Measurements from ENCODE around the gene PRDX2. TPM values are rescaled to one million over a fixed set of nuclear protein-coding genes. Genes with fewer than 3 reads are reported as not detected.
"Not testable (repeated sequence)": the region's sequence is repeated elsewhere in the genome, so short reads cannot be mapped to it uniquely, and the experiment has no call there.

PRDX2 gene
- total RNA-seq, 1 experiment from 2014 or later: 101 TPM

GRCh38 chr19:12825254-12826131, 23.9 kb upstream of the PRDX2 start:
- DNase-seq (ENCODE audit: low read depth): no peak

DNA sequence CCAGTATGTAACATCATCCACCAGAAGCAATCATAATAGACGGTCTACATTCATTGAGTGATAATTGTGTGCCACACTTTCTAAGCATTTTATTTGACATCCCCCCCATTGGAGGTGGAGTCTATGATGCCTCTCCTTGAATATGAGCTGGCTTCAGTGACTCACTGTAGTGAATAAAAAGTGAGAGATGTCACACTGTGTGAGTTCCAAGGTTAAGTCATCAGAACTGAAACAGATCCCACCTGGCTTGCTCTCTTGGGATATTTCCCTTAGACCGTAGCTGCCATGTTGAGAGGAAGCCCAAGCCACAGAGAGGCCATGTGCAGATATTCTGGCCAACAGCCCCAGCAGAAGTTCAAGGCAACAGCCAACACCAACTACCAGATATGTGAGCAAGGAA, 20.2 kb upstream of the PRDX2 start:
- peak; percentile 25 for DNase-seq (ENCODE audit: low read depth)

DNA sequence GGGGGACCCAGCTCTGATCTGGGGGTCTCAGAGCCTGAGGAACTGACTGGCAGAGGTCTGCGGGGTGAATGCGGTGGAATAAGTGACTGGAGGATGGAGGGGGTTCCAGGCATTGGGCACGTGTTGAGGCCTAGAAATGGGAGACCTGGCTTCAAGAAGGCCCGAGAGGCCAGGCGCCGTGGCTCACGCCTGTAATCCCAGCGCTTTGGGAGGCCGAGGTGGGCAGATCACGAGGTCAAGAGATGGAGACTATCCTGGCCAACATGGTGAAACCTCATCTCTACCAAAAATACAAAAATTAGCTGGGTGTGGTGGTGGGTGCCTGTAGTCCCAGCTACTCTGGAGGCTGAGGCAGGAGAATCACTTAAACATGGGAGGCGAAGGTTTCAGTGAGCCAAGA, 16.2 kb upstream of the PRDX2 start:
- DNase-seq (ENCODE audit: low read depth): not testable (repeated sequence)

GRCh38 chr19:12817188-12817587, 15.6 kb upstream of the PRDX2 start:
- not testable (repeated sequence) for DNase-seq (ENCODE audit: low read depth)

GRCh38 chr19:12815088-12815487, 13.5 kb upstream of the PRDX2 start:
- DNase-seq (ENCODE audit: low read depth): no peak

DNA sequence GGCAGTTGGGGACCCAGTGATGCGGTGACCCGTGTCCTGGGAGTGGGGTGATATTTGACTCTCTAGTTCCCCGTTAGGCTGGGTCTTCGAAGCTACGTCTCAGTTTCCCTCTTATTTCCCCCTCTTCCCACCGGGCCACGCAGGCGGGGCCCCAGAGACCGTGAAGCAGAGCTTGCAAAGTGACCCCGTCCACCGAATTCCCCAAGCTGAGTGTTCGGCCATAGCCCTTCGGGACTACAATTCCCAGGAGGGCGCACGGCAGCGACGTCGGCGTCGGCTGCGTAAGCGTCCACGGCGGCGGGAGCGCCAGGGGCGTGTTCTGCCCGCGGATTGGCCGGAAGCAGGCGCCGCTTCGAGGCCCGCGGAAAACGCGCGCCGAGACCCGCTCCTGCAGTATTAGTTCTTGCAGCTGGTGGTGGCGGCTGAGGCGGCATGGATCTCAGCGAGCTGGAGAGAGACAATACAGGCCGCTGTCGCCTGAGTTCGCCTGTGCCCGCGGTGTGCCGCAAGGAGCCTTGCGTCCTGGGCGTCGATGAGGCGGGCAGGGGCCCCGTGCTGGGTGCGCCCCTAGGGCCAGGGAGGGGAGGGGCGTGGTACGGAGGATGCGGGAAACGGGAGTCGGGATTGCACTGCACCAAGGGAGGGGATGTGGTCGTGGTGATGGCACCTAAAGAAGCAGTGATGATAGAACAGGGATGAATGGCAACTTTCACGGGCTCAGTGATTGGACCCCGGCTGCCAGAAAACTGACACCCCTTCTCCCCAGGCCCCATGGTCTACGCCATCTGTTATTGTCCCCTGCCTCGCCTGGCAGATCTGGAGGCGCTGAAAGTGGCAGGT, 4.9 kb upstream of the PRDX2 start, which contains the start of gene RNASEH2A:
Gene RNASEH2A, plus strand, starts transcription at position 343 of the 840 bp plus-strand sequence. Its CDS starts 90 bp downstream, at position 433.
- peak; percentile 87 for DNase-seq (ENCODE audit: low read depth)

GRCh38 chr19:12804051-12804450, 2.5 kb upstream of the PRDX2 start:
- DNase-seq (ENCODE audit: low read depth): no peak

DNA sequence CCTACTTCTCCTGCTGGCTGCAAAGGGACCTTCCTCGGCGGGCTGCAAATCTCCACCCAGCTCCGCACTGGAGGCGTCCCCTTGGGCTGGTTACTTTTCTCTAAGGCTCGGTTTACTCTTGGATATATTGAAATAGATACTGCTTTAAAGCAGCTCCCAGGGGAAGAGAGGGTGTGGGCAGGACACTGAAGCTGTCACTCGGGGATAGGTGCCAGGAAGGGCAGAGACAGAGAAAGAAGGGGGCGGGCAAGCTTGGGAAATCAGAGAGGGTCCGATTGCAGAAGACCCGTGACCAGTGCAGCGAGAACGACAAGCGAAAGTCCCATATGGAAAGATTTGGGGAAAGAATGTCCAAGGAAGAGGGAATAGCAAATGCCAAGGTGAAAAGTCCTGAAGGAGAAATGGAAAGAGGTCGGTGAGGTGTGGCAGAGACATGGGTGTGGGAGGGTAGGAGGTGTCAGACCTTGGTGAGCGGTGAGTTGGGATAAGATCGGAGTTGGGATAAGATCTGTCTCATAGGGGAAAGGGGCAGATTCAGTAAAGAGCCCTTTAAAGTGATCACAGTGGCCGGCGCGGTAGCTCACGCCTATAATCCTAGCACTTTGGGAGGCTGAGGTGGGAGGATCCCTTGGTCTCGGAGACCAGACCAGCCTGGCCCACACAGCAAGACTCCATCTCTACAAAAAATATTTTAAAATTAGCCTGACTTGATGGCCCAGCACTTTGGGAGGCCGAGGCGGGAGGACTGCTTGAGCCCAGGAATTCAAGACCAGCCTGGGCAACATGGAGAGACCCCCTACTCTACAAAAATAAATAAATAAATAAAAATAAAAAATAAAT, 887 bp upstream of the PRDX2 start:
- no peak for DNase-seq (ENCODE audit: low read depth)

DNA sequence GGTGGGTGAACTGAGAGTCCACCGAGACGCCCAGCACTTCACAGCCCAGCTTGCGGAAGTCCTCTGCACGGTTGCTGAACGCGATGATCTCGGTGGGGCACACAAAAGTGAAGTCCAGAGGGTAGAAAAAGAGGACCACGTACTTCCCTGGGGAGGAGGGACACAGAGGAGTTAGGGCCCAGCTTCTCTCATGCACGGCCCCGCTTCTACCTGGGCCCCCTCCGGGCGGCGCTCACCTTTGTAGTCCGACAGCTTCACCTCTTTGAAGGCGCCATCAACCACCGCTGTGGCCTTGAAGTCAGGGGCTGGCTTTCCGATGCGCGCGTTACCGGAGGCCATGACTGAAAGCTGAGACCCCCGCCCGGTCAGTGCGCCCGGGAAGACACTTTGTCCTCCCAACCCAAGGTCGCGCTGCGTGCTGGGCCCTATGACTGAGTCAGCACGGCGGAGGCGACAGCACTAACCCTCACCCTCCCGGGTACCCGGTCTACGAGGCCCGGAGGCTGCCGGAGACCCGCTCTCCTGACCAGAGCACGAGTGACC, 606 bp downstream of the PRDX2 start:
- DNase-seq (ENCODE audit: low read depth): no peak

- no peak for DNase-seq (ENCODE audit: low read depth)
Observed at GRCh38 chr19:12800466-12800770, 1.2 kb downstream of the PRDX2 start.

DNA sequence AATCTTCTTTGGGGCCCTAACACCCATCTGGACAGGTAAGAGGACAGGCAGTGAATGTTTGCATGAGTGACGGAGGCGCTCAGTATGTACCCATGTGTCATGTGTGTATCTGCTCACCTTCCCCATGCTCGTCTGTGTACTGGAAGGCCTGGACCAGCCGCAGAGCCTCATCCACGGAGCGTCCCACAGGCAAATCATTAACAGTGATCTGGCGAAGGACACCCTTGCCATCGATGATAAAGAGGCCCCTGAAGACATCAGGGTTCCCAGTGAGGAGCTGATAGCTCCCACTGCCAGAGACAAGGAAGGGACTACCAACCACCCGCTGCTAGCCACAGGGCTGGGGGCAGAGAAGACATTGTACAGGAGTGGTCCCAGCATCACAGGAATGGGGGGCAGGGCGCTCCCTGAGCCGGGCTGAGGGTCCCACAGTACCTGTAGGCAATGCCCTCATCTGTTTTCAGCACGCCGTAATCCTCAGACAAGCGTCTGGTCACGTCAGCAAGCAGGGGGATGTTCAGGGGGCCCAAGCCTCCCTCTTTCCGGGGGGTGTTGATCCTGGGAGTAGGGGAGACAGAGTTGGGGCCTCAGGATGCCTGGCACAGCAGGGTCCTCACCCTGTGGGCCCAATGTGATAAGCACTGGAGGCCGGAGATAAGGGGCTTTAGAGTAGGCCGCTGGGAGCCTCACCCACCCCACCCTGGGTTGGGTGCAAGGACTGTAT, 1.7 kb downstream of the PRDX2 start:
- DNase-seq (ENCODE audit: low read depth): no peak

DNA sequence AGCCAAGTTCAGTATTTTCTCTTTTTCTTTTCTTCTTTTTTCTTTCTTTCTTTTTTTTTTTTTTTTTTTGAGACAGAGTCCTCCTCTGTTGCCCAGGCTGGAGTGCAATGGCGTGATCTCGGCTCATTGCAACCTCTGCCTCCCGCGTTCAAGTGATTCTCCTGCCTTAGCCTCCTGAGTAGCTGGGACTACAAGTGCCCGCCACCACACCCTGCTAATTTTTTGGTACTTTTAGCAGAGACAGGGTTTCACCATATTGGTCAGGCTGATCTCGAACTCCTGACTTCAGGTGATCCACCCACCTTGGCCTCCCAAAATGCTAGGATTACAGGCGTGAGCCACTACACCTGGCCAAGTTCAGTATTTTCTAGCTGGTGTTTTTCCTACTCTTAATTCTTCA, 4.0 kb downstream of the PRDX2 start:
- not testable (repeated sequence) for DNase-seq (ENCODE audit: low read depth)

DNA sequence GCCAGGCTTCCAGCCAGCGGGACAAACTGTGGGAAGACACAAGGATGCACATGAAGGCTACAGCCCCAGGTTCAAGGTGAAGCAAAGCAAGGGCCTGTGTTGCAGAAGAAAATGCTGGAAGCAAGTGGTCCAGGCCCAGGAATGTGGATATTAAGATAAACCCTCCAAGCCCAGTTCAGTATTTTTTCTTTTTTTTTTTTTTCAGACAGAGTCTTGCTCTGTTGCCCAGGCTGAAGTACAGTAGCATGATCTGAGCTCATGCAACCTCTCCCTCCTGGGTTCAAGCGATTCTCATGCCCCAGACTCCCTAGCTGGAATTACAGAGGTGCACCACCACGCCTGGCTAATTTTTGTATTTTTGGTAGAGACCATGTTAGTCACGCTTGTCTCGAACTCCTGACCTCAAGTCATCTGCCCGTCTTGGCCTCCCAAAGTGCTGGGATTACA, 4.4 kb downstream of the PRDX2 start:
- DNase-seq (ENCODE audit: low read depth): no peak

- peak; percentile 72 for DNase-seq (ENCODE audit: low read depth)
Observed at GRCh38 chr19:12796146-12797071, 5.2 kb downstream of the PRDX2 start.

- no peak for DNase-seq (ENCODE audit: low read depth)
Observed at GRCh38 chr19:12794971-12795381, 6.6 kb downstream of the PRDX2 start.

GRCh38 chr19:12794196-12794941, 7.2 kb downstream of the PRDX2 start:
- DNase-seq (ENCODE audit: low read depth): no peak

- DNase-seq (ENCODE audit: low read depth): peak; percentile 90
Observed at GRCh38 chr19:12793290-12794195, 8.1 kb downstream of the PRDX2 start.

GRCh38 chr19:12792853-12793289, 8.7 kb downstream of the PRDX2 start:
- no peak for DNase-seq (ENCODE audit: low read depth)

Data from LHCN-M2 (cell line).